ENCODE measurements around the gene NUDT16. TPM values are rescaled to one million over a fixed set of nuclear protein-coding genes. Genes with fewer than 3 reads are reported as not detected.

The NUDT16 gene
- total and polyA plus RNA-seq, 9 of the 15 experiments (the other 6 are each of a cell fraction or from before 2014, with no cell fraction given) = 1.5 to 11.4 (median 7.6) TPM

- TF ChIP-seq ZNF449 (CRISPR knock-in tag; IDR thresholded peaks at IDR 0.05) = no peak
Measured at GRCh38 chr3:131353016-131353877, 28.3 kb upstream of the NUDT16 start (continued).

DNA sequence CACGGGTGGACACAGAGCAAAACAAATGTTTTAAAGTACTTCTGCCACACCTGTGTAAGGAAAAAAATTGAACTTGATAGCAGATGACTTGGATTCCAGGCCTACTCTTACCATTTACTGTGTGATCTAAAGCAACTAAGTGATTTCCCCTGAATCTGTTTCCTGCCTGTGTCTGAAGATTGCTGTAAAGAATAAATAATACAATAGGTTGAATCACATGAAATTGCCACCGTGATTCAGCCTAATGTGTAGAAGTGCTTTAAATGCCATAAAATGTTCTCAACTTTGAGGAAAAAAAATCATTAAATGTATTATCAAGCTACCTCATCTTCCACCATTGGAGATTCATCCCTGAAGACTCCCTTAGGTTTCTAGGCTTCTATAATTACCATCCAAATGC is 27.6 kb upstream of the NUDT16 start:
- ATAC-seq = no peak

More for the DNA sequence above, 27.6 kb upstream of the NUDT16 start:
- Histone ChIP-seq H3K27ac (ENCODE audit: extremely low read depth, low read depth, low read length) (no peak overlapping the region), H3K4me1 (replicated peaks in 1 of 2; ENCODE audit: control insufficient read depth in 2 of 2, insufficient read depth in 2 of 2, low read length in 2 of 2) (no peaks in the 10 kb centered on the region), H3K9me3 (replicated peaks; ENCODE audit: control insufficient read depth, insufficient read depth, low read depth, low read length) (no peaks in the 10 kb centered on the region), H3K79me2 (ENCODE audit: control insufficient read depth, insufficient read depth, low read length) (no peaks in the 10 kb centered on the region), H2AFZ (ENCODE audit: low read depth, low read length) (no peak overlapping the region), H3K9me1 (ENCODE audit: control insufficient read depth, insufficient read depth, low read length) (no peaks in the 10 kb centered on the region), H3K27me3 (ENCODE audit: control insufficient read depth in 2 of 2, insufficient read depth in 2 of 2, low read length in 2 of 2) (no peaks in the 10 kb centered on the region), H3K9ac (ENCODE audit: insufficient read depth in 1 of 2, low read depth in 2 of 2, low read length in 2 of 2) (no peak overlapping the region), H3K36me3 (ENCODE audit: control insufficient read depth, insufficient read depth, low read length) (no peaks in the 10 kb centered on the region), H4K20me1 (replicated peaks; ENCODE audit: control insufficient read depth, insufficient read depth, low read length) (no peaks in the 10 kb centered on the region), H3K4me3 (no peak overlapping the region), H3K4me2 (ENCODE audit: insufficient read depth, low read length) (no peak overlapping the region)
- intact Hi-C loops (cut with micrococcal nuclease) (no loop called here), in situ Hi-C loops (cut with MboI) (no loop called here)
- POLR2A ChIA-PET = no interaction called here
- BruUV-seq (replicated peaks) = no TSS peak
- CTCF ChIA-PET (ENCODE audit: low intra/inter-chr PET ratio) = no interaction called here
- 19% methylated on average over 2 of the region's 2 CpGs for WGBS (ENCODE audit: insufficient coverage, low coverage, missing lambda C conversion rate)
- FAIRE-seq = no peak
- DNase-seq (ENCODE audit: extremely low read depth in 1 of 4, low spot score in 3 of 4) = no peak
- TF ChIP-seq CHD4 (IDR thresholded peaks at IDR 0.05; ENCODE audit: insufficient read depth, insufficient replicate concordance, low read depth, low read length, poor library complexity, severe bottlenecking) = no peak
- TF ChIP-seq HSF4 (CRISPR knock-in tag; IDR thresholded peaks at IDR 0.05; ENCODE audit: borderline replicate concordance) = no peak
- no peak for TF ChIP-seq ARID3B (CRISPR knock-in tag; IDR thresholded peaks at IDR 0.05; ENCODE audit: borderline replicate concordance)
- TF ChIP-seq SOX6 (IDR thresholded peaks at IDR 0.05) = no peak
- no peak for TF ChIP-seq PML (IDR thresholded peaks at IDR 0.05; ENCODE audit: low read length)
- no peak for TF ChIP-seq CBFA2T2 (conservative IDR thresholded peaks at IDR 0.05)
- TF ChIP-seq NFATC3 (IDR thresholded peaks at IDR 0.05) = no peak
- TF ChIP-seq NFYB (IDR thresholded peaks at IDR 0.05; ENCODE audit: extremely low read depth, insufficient read length) = no peak

Data from K562 (cell line).